ENCODE data around the gene PRKCH. TPM values are rescaled to one million over a fixed set of nuclear protein-coding genes. Genes with fewer than 3 reads are reported as not detected.

The PRKCH gene
- total RNA-seq, 4 donors from 2014 or later = 49.5 to 147 (median 59.2) TPM

GRCh38 chr14:61334197-61334701, 12.9 kb downstream of the PRKCH start:
- Histone ChIP-seq H3K36me3 (no peaks in the 10 kb centered on the region), H3K4me3 (no peak overlapping the region), H3K27me3 (no peaks in the 10 kb centered on the region), H3K9me3 (no peaks in the 10 kb centered on the region), H3K4me1 (peaks cover 13% of the 10 kb centered on the region), H3K27ac (no peak overlapping the region)
- WGBS = 89% methylated on average over 11 of the region's 11 CpGs
- no peak for DNase-seq (ENCODE audit: low spot score in 2 of 2)
- TF ChIP-seq POLR2A (IDR thresholded peaks at IDR 0.05) (no peak), CTCF (IDR thresholded peaks at IDR 0.05) (no peak), EP300 (IDR thresholded peaks at IDR 0.05) (no peak), POLR2AphosphoS5 (IDR thresholded peaks at IDR 0.05) (no peak)

GRCh38 chr14:61335049-61335448, 13.7 kb downstream of the PRKCH start:
- no peak overlapping the region for H3K27ac ChIP-seq
- no peak overlapping the region for H3K4me3 ChIP-seq
- no peaks in the 10 kb centered on the region for H3K27me3 ChIP-seq
- DNase-seq (ENCODE audit: low spot score in 2 of 2) = no peak
- H3K4me1 ChIP-seq = peaks cover 8% of the 10 kb centered on the region
- TF ChIP-seq POLR2AphosphoS5 (IDR thresholded peaks at IDR 0.05) = no peak
- no peak for TF ChIP-seq CTCF (IDR thresholded peaks at IDR 0.05)
- TF ChIP-seq POLR2A (IDR thresholded peaks at IDR 0.05) = no peak
- TF ChIP-seq EP300 (IDR thresholded peaks at IDR 0.05) = no peak
- no peaks in the 10 kb centered on the region for H3K36me3 ChIP-seq
- 75% methylated on average over 3 of the region's 3 CpGs for WGBS
- no peaks in the 10 kb centered on the region for H3K9me3 ChIP-seq

- WGBS = 86% methylated on average over 1 of the region's 1 CpG
- H3K36me3 ChIP-seq = no peaks in the 10 kb centered on the region
- H3K27ac ChIP-seq = no peak overlapping the region
- no peaks in the 10 kb centered on the region for H3K9me3 ChIP-seq
- TF ChIP-seq CTCF (IDR thresholded peaks at IDR 0.05) (no peak), EP300 (IDR thresholded peaks at IDR 0.05) (no peak), POLR2AphosphoS5 (IDR thresholded peaks at IDR 0.05) (no peak), POLR2A (IDR thresholded peaks at IDR 0.05) (no peak)
- no peak overlapping the region for H3K4me3 ChIP-seq
- peaks cover 14% of the 10 kb centered on the region for H3K4me1 ChIP-seq
- no peaks in the 10 kb centered on the region for H3K27me3 ChIP-seq
- no peak for DNase-seq (ENCODE audit: low spot score in 2 of 2)
Observed at GRCh38 chr14:61335671-61336275, 14.4 kb downstream of the PRKCH start.

GRCh38 chr14:61337893-61338292, 16.5 kb downstream of the PRKCH start:
- H3K27me3 ChIP-seq = no peaks in the 10 kb centered on the region
- no peak for TF ChIP-seq EP300 (IDR thresholded peaks at IDR 0.05)
- TF ChIP-seq POLR2AphosphoS5 (IDR thresholded peaks at IDR 0.05) = no peak
- no peak for TF ChIP-seq CTCF (IDR thresholded peaks at IDR 0.05)
- TF ChIP-seq POLR2A (IDR thresholded peaks at IDR 0.05) = no peak
- H3K36me3 ChIP-seq = no peaks in the 10 kb centered on the region
- H3K4me1 ChIP-seq = peaks cover 24% of the 10 kb centered on the region
- no peak for DNase-seq (ENCODE audit: low spot score in 2 of 2)
- H3K4me3 ChIP-seq = no peak overlapping the region
- H3K9me3 ChIP-seq = no peaks in the 10 kb centered on the region
- H3K27ac ChIP-seq = peak overlapping the region; percentile 41
- 78% methylated on average over 4 of the region's 4 CpGs for WGBS

- H3K27ac ChIP-seq = no peak overlapping the region
- no peaks in the 10 kb centered on the region for H3K9me3 ChIP-seq
- H3K4me1 ChIP-seq = peaks cover 30% of the 10 kb centered on the region
- WGBS = 94% methylated on average over 2 of the region's 2 CpGs
- no peak for DNase-seq (ENCODE audit: low spot score in 2 of 2)
- no peak overlapping the region for H3K4me3 ChIP-seq
- H3K36me3 ChIP-seq = no peaks in the 10 kb centered on the region
- TF ChIP-seq EP300 (IDR thresholded peaks at IDR 0.05) (no peak), POLR2A (IDR thresholded peaks at IDR 0.05) (no peak), CTCF (IDR thresholded peaks at IDR 0.05) (no peak), POLR2AphosphoS5 (IDR thresholded peaks at IDR 0.05) (no peak)
- no peaks in the 10 kb centered on the region for H3K27me3 ChIP-seq
Observed at GRCh38 chr14:61338457-61338856, 17.1 kb downstream of the PRKCH start.
